Hepatic stellate cell (primary cell): ENCODE data around the gene PML.
A peak's percentile ranks its signal among the peaks of the same experiment; 100 is the strongest.

Source experiments
- DNase-seq: peaks from one replicate; pipeline ENCODE4 v3.0.0; 2011; ENCODE audit warnings: low spot score

The PML gene

DNA sequence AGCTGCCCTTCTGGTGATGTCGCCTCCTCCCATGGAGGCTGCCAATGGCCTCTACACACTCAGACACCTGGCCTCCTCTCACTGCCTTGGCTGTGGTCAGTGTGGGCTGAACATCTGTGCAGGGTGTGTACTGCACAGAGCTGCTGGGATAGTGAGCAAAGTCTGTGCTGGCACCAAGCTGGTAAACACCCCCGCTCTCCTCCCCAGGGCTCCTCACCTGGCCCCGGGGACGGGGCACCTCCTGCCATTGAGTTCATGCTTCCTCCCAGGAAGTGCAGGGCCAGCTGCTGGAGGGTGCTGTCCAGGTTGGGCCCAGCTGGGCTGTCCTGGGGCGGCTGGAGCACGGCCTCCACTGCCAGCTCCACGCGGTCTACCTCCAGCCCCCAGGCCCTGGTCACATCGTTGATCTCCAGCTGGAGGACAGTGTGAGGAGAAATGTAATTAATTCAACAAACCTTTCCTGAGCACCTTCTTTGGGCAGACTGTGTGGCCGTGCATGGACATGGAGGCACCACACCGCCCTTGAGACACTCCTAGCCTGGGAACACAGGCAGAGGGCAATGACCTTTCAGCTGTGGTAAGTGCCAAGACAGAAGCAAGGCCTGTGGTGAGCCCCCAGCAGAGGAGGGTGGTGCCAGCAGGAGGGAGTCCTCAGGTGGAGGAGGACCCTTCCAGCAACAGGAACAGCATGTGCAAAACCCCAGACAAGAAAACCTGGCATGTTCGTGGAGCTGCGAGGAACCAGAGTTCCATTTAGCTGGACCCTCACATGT lies 9.2 kb upstream of the PML start:
- DNase-seq = no peak

DNA sequence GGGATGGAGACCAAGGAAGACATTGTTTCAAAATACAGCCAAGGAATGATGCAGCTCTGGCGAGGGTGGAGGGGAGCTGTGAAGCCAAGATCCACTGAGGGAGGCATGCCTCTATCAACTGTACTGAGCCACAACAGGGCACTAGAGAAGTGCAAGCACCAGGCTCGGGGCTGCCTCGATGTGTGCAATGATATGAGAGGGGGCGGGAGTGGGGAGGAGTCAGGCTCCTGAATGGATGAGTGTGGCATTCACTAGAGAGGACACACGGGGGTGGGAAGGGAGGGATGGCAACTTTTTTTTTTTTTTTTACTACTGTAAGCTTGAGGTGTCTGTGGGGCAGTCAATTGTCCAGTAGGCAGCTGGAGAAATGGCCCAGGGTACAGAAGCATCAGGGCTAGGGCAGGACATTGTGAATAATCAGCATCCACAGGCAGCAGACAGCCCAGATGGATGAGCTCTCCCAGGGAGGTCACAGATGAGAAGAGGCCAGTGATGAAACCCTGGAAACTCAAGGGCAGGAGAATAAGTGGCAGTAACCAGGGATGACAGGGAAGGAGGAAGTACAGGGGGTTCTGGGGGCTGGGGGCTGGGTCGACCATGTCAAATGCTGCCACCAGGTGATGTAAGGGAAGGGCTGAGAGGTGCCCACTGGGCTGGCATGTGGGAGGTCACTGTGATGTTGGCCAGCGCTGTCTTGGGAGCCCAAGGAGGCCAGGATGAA lies 8.3 kb upstream of the PML start:
- DNase-seq = no peak

DNA sequence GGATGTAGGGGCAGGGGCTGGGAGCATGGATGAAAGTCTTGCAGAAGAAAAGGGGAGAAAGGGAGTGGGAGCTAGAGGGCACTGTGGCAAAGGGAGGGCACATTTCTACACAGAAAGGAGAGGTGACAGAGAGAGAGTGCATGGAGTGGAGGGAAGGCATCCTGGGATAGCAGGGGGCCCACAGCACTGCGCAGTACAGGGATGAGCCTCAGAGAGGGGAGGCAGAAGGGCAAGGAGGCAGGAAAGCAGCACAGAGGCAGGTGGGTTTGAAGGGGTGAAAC lies 7.8 kb upstream of the PML start:
- no peak for DNase-seq

DNA sequence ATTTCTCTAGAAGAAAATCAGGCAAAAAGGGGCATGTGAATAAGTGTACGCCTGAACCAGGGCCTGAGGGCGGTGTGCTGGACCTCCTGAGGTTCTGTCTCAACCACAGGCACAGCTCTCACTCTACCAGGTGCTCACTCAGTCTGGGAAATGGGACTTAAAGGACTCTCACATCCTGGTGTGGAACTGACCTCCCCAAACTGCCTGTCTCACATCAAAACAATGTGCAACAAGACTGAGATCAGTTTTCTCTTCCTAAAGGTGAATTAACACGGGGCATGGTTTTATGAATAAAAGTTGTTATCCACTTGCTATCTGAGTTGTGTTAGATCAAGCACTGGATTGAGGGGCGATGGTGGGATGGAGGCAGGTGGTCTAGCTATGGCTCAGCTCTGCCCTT lies 7.3 kb upstream of the PML start:
- no peak for DNase-seq

DNA sequence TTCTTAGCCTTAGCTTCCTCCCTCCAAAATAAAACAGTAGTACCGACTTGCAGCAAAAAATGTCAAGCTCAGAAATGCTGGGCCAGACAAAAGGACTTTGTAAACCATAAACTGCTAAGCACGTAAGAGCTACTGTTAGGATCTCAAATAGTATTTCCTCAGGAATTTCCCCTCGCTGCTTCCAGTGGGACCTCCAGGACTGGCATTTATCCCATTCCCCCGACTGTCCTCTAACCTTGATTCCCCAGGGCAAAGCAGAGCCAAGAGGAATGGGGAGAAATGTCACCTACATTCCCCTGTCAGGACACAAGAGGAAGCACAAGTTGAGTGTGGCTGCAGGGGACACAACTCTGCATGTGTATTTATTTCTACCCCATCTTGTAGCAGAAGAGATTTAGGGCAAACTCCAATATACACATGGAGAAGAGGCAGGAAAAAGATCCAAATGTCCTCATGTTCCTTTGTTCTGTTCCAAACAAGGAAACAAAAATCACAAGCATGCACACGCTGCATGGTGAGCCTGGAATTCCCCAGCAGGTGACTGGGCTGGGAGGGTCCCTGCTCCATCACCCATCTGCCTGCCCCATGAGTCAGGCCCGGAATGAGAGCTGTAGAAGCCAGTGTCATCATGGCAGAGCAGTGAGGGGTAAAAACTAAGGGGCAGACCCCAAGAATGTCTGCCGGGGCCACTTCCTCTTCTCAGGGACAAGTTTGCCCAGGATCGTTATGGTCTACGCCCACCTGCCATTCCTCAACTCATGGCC lies 6.7 kb upstream of the PML start:
- DNase-seq = no peak

DNA sequence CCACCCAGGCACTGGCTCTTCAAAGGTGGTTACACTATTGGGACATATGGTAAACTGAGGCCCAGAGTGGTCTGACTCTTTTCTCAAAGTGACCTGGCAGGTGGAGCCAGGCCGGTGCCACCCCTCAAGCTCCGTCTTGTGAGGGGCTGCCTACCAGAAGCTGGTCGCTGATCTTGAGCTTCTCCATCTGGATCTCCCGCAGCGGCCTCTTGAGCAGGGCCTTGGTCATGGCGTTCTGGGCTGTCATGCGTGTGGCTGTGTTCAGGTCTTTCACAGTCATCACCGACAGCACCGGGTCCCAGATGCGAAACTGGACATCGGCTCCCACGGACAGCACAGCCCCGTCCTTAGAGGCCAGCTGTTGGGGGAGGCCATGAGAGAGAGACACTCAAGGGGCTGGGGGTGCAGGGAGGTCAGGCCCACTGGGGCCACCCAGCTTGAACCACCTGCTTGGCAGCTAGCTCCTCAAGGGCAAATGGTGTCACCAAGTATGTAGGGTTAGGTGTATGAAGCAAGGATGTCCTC lies 6.0 kb upstream of the PML start:
- no peak for DNase-seq

DNA sequence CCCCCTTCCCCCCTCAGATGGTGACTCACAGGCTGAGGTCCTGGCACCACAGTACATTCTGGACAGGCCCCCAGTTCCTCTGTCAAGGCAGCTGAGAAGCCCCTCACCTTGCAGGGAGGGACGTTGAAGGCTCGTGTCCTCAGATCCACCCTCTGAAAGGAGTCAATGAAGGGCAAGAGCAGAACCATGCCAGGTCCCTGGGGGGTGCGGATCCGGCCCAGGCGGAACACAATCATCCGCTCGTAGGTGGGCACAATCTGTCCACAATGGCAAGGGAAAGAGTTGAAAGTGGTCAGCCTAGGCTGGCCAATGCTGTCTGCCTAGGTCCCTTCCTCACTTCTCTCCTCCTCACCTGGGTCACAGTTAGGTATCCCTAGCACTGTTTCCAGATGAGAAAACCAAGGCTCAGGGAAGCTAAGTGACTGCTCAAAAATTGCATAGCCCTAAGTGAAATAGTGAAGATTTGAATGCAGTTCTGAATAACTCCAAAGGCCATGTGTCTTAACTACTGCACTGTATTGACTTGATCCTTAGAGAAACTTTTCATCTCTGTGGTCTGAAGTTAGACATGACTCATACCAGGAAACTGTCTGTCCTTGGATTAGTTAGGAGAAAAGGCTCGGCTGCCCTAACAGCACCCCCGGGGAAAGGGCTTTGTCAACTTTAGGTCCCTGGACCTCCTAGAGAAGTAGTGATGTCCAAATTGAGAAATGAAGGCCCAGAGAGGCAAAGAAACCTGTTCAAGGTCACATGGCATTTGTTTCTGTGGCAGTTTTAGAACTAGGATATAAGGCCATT lies 5.3 kb upstream of the PML start:
- DNase-seq = peak; percentile 89

- no peak for DNase-seq
Measured at GRCh38 chr15:73990250-73991005, 4.1 kb upstream of the PML start.

GRCh38 chr15:73991260-73991659 lies 3.3 kb upstream of the PML start:
- DNase-seq = peak; percentile 50

- peak; percentile 97 for DNase-seq
Measured at GRCh38 chr15:73991726-73992593, 2.6 kb upstream of the PML start, which contains the start of gene STOML1. STOML1 (minus strand) TSS chr15:73992295; CDS start chr15:73992223, 72 bp downstream.

DNA sequence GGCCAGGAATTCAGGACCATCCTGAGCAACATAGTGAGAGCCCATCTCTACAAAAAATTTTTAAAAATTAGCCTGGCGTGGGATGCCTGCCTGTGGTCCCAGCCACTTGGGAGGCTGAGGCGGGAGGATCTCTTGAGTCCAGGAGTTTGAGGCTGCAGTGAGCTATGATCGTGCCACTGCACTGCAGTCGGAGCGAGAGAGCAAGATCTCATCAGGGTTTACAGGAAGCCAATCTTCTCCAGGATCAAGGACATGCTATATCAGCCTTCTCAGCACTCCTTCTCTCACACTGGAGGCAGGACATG lies 2.0 kb upstream of the PML start:
- DNase-seq = no peak

DNA sequence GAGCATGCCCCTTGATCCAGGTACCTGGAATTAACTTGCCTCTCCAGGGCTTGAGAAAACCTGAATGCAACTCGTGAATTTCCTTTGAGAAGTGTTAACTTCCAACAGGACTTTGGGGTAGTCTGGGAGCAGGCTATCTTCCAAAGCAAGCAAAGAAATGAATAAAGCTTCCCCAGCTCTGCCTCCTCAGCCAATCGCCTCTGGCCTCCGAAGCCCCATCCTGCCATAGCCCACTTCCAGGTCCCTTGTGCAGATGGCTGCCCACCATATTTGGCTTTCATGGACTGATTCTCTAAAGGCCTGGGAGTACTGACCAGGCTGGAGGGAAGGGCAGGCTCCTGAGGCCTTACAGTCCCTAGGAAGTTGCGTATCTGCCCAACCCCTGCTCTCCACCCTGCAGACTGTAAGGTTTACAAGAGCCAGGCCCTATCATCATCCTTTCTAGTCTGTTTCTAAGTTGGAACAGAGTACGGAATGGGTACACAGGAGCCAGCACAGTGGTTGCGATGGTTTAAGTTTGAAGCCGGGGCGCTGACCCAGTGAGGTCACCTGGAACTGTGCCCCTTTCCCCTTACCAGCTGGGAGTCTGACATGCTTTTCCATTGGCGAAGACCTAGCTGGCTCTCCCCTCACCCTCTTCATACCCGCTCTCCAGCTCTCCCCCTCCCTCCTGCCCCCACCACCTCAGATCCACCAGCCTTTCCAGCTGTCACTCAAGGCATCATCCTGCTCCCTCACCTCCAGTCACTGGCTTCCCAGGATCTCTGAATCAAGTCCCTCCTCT lies 1.1 kb upstream of the PML start:
- DNase-seq = no peak

GRCh38 chr15:73994912-73995622 lies 551 bp downstream of the PML start:
- DNase-seq = no peak

- DNase-seq = no peak
Measured at GRCh38 chr15:73996267-73996666, 1.8 kb downstream of the PML start.

GRCh38 chr15:73996939-73997338 lies 2.4 kb downstream of the PML start:
- DNase-seq = peak; percentile 81

DNA sequence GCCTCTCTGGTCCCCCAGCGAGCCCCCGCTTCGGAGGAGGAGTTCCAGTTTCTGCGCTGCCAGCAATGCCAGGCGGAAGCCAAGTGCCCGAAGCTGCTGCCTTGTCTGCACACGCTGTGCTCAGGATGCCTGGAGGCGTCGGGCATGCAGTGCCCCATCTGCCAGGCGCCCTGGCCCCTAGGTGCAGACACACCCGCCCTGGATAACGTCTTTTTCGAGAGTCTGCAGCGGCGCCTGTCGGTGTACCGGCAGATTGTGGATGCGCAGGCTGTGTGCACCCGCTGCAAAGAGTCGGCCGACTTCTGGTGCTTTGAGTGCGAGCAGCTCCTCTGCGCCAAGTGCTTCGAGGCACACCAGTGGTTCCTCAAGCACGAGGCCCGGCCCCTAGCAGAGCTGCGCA lies 3.5 kb downstream of the PML start:
- no peak for DNase-seq

GRCh38 chr15:74006774-74007639 lies 12.5 kb downstream of the PML start:
- no peak for DNase-seq

DNA sequence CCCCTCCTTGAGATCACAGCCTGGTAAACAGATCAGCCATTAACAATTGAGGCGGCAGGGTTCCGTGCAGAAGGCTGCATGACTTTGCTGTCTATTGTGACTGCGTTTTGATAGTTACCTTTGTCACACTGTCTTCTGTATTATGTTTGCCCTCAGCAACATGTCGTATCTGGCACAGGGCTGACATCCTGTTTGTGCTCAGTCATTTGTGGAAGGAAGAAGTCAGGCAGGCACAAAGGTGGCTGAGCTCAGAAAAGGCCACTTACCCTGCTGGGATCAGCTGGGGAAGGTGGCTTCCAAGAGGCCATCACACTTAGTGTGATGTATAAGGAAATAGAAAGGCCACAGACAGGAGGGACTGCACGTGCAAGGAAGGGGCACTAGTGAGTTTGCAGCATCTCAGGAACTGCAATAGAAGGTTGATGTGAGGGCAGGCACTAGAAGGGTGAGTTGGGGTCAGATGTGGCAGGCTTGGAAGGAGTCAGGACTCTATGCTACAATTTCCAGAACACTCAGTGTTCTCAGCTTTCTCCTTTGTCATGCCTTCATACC lies 13.4 kb downstream of the PML start:
- no peak for DNase-seq
